ENCODE results near the gene SULT4A1.
"Not testable (repeated sequence)": the region's sequence is repeated elsewhere in the genome, so short reads cannot be mapped to it uniquely, and the experiment has no call there.

Gene SULT4A1

DNA sequence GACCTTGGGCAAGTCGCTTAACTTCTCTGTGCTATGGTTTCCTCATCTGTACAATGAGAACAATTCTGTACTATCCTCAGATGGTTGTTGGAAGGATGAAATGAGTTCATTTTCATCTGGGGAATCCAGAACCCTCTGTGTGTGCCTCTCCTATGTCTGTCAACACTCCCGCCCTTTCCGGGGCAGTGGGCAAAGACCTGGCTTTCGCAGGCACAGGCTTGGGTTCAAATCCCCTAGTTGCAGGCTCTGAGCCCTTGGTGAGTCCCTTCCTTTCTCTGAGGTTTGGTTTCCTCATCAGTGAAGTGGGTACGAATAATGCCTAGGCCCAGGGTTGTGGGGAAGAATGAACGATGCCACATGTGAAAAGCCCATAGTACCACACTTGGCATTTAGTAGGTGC is 23.5 kb upstream of the SULT4A1 start:
- DNase-seq, result no peak

DNA sequence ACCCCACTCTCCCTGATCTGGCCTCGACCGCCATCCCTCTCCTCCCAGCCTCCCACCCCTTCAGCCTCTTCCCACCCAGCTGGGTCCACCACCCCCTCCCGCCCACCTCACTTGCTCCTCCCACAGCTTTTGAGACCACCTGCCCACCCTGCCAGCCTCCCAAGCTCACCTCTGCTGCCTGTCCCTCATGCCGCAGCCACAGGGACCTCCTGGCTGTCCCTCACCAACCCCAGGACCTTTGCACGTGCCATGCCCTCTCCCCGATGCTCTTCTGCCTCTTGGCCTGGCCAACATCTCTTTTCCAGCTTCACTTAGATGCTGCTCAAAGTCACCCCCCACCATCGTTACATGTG is 23.0 kb upstream of the SULT4A1 start:
- no peak for DNase-seq

DNA sequence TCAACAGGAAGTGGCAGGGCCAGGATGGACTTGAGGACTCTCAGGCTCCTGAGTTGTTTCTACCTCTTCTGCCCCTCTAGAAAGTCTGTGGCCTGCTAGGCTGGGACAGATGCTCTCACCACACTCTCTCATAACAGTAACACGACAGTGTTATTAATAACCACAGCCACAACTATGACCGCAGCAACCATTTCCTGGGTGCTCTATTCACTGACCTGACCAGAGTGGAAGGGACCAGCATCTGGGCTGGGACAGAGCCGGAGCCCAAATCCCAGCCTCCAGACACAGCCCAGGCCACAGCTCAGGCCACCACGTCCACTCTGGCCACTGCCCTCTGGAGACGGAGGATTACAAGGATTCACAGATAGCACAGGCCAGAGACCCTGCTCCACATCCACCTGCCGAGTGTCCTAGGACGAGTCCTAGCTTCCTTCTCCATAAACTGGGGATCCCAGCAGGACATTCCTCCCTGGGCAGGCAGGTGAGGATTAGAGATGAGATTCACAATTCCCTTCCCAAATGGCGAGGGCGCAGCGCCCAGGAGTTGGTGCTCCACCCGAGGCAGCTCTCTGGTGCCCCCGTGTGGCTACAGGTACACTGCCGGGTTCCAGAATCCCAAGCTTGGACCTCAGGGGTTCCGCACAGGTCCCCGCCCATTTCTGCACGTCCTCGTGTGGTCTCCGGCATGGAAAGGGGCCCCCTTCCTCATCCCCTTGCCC is 22.4 kb upstream of the SULT4A1 start:
- peak; percentile 58 for DNase-seq

DNA sequence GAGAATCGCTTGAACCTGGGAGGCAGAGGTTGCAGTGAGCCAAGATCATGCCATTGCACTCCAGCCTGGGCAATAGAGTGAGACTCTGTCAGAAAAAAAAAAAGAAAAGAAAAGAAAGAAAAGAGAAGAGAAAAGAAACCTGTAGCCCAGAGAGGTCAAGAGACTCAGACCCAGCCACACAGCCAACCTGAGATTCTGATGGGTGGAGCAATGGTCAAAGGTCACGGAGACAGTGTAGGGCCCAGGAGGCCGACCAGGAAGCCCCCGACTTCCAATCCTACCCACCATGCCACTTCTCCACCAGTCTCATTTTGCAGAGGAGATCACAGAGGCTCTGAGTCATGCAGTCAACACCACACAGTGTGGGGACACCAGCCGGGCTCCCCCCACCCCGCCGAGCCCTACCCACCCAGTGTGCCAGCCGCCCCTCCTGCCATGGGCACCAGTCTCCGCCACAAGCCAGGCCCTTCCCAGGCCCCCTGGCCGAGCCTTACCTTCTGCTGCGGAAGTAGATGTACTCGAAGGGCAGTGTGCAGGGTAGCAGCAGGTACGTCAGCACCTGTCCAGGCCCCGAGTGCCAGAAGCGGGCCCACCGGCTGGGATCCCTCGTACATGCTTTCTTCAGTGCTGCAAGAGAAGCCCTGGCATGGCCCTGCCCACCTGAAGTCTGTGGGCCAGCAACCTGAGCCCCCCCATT is 21.6 kb upstream of the SULT4A1 start:
- no peak for DNase-seq

DNA sequence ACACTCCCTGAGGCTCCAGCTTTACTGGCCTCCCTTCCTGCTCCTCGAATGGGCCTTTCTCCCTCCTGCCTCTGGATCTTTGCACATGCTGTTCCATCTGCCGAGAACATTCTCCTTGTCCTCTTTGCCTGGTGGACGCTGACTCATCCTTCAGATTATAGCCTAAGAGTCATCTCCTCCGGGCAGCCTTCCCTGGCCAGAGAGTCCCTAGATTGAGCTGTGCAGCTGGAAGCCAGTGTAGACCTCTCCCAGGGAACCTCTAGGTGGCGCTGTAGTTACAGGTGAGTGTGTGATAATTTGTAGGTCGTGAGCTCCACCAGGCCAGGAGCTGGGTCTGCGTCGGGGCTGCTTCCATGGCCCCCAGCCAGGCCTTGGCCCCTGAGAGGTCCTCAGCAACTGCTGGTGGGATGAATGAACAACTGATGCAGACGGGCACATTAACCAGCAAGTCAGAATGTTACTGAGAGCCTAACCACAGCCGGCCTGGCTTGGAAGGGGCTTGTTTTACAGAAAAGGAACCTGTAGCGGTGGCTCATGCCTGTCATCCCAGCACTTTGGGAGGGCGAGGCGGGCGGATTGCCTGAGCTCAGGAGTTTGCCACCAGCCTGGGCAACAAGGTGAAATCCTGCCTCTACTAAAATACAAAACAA is 20.8 kb upstream of the SULT4A1 start:
- DNase-seq, result no peak

DNA sequence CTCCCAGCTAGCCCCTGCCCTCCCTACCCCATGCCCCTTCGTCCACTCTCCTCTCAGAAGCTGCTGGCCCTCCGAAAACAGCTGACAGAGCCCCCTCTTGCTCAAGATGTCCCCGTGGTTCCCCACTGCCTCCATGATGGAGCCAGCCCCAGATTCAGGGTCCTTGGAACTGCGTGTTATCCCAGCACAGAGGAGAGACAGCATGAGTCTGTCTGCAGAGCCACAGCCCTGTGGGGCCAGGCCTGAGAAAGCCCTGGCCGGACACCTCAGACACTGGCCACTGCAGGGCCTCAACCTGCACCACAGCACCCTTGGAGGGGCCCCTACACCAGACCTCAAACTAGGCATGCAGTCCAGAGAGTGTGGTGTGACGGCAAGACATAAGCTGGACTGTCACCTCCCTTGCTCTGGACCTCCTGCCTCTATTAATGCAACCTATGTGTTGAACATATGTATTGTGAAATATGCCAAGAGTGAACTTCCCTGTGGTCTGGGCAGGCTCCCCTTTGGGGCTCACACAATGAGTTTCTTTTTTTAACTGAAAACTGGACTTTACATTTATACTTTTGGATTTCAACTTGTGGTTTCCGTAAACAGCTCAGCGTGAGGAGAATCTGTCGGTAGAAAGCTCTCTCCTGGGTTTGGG is 19.9 kb upstream of the SULT4A1 start:
- no peak for DNase-seq

DNA sequence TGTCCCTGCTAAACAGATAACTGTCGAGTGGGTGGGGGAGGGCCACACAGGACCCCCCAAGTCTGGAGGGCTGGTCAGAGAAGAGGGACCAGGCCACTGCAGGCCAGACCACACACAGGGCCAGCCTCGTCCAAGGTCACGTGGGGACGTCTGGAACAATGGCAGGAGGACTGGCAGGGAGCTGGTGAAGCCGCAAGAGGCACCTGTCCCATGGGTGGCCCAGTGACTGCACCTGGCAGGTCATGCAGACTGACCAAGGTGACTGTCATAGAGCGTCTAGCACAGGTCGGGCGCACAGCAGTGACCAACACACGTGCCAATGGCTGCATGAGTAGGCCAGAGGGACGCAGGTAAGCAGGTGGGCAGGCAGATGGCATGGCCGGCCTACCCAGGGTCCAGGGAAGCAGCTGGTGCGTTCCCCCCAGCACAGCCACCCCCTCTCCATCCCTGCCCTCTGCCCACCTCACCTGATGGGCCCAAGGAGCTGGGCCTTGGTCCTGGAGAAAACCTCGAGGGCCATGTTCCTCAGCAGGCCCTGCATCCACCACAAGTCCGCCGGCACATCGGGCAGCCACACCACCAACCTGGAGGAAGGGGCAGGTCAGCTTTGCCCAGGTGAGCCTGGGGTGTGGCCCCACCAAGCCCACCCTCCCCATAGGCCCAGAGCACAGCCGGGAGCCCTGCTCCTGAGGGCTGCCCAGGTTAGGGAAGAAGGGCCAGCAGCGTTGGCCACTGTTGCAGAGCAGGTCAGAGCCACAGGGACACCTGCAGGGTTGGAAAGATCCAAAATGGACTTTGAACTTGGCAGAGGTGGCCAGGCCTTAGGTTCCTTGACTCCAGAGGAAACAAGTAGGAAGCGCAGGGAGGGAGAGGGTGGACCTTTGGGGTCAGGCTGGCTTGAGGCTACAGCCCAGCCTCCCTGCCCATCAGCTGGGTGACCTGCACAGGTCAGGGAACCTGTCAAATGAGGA is 19.1 kb upstream of the SULT4A1 start:
- DNase-seq, result no peak

DNA sequence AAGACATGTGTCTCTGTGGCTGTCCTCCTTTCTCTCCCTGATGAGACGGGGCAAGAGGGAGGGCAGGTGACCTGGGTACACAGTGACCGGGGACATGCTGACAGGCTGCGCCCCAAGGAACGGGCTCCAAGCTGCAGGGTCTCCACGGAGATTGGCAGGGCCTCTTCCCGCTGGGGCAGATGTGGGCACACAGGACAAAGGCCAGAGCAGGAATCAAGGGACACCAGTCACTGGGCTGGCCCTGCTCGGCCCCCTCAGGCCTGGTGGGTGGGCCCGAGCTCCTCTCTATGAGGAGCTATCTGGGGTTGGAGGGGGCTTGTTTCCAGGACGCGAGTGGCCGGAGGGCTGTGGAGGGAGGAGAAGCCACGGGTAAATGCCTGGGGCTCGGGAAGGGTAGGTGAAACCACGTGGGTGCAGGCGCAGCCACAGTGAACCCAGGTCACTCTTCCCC is 18.3 kb upstream of the SULT4A1 start:
- no peak for DNase-seq

DNA sequence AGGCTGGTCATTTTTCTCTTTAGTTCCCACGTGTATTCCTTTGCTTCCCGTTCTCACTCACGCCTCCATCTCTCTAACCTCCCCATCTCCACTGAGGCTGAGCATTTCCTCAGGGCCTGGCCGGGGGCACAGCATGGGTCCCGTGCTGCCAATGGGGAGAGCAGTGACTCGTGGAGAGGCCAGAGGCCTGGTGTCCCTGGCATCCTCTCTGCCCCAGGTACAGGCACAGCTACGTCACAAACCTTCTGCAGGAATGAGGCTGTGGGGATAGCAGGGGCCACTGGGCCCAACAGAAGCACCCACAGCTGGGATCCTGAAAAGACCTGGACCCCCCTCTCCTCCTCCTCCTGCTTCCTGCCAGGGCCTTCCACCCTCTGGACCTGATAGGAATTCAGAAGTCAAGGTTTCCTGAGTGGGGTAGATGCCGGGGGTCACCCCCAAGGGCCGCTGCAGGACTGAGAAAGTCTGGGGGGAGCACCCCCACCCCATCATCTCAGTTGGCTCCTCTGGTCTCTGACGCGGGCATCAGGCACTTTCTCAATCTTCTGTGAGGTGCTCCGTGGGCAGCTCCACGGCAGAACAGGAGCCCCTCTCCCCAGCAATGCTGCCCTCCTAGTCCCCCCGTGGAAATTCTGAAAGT is 17.7 kb upstream of the SULT4A1 start:
- DNase-seq, result no peak

DNA sequence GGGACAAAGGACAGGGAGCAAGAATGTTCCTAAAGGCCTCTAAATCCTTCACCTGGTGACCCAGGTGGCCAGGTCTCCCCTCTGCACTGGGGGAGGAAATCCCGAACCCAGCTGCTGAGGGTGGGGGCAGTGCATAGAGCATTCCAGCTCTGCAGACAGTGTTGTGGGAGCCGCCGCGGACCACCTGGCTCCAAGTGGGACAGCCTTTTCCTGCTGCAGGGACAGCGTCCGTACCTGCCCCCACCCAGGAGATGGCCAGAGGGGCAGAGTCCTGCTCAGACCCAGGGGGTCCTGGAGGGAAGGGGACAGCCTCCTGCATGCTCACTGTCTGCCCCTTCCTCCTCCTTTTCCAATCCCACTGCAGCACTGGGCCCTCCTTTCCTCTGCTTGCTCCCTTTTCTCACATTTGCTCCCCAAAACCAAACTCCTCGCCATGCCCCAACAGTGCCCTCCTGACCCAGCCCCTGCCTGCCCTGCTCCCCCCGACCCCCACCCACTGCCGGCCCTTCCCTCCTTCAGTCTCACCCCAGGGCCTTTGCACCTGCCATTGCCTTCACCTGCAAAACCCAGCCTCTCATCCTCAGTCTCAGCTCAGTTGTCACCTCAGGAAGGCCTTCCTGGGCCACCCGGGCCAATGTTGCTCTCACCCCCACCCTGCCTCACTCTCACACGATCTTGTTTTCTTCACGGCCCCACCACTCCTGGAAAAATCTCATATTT is 16.7 kb upstream of the SULT4A1 start:
- DNase-seq, result no peak

DNA sequence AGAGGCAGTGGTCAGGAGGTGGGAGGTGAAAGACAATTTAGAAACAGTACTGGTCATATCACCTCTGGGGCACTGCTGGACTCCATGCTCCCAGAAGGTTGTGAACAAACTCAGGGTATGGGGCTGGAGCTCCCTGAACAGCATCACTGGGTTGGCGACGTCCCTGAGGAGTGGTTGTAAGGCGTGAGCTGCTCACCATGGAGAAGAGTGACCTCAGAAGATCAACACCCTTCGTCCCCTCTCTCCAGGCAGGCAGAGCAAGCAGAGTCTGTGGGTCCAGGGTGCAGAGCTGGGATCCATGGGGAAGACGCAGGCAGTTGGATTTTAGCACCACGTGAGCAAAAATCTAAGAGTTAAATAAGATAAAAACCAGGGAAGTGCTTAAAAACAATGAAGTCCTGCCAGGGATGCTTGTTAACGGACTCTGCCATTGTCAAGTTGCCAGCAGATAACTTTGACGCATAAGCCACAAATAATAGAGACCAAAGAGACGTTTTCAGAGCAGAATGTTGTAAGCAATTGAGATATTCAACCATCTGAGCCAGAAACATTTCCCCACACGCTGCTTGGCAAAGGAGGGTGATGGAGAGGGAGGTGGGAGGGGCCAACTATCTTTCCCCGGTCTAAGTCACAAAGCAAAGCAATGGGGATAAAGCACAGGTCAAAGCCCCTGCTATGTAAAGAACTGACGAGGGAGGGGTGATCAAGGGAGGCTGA is 15.9 kb upstream of the SULT4A1 start:
- DNase-seq, result no peak

DNA sequence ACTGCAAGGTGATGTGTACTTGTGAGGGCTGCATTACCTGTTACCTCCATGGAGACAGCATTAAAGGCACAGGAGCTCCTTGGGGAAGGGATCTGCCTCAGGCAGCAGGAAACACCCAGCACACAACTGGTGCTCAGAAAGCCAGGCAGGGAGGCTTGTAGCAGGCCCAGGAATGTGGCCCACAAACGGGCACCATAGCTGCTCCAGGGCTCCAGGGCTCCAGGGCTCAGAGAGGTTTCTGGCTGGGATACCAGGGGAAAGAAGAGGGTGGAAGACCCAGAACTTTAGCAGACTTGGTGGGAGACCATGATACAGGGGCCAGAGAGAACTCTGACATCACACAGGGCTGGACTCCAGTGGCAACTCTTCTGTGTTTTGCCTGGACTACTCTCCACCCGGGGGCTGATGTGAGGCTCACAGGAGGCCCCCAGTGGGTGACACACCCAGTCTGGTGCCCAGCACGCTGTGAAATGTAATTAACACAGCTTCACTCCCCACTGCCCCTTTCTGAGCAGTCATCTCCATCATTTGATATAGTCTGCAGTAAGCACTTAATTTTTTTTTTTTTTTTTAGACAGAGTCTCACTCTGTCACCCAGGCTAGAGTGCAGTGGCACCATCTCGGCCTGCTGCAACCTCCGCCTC is 14.7 kb upstream of the SULT4A1 start:
- no peak for DNase-seq

DNA sequence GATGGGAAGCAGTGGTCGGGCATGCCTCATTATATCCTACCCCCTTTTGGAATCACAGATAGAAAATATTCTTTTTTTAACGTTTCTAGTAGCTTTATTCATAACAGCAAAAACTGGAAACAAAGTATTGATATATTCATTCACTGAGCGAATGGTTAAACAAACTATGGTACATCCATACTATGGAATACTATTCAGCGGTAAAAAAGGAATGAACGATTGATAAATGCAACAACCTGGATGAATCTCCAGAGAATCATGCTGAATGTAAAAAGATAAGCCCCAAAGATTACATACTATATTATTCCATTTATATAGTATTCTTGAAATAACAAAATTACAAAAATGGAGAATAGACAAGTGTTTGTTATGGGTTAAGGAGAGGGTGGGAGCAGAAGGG is 7.5 kb upstream of the SULT4A1 start:
- no peak for DNase-seq

DNA sequence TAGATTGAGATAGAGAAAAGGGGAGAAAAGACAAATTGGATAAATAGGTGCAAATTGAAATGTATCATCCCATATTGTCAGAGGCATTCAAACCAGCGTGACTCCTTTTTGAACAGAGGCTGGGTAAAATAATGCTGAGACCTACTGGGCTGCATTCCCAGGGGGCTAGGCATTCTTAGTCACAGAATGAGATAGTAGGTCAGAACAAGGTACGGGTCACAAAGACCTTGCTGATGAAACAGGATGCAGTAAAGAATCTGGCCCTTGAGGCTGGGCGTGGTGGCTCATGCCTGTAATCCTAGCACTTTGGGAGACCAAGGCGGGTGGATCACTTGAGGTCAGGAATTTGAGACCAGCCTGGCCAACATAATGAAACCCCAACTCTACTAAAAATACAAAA is 6.7 kb upstream of the SULT4A1 start:
- not testable (repeated sequence) for DNase-seq

DNA sequence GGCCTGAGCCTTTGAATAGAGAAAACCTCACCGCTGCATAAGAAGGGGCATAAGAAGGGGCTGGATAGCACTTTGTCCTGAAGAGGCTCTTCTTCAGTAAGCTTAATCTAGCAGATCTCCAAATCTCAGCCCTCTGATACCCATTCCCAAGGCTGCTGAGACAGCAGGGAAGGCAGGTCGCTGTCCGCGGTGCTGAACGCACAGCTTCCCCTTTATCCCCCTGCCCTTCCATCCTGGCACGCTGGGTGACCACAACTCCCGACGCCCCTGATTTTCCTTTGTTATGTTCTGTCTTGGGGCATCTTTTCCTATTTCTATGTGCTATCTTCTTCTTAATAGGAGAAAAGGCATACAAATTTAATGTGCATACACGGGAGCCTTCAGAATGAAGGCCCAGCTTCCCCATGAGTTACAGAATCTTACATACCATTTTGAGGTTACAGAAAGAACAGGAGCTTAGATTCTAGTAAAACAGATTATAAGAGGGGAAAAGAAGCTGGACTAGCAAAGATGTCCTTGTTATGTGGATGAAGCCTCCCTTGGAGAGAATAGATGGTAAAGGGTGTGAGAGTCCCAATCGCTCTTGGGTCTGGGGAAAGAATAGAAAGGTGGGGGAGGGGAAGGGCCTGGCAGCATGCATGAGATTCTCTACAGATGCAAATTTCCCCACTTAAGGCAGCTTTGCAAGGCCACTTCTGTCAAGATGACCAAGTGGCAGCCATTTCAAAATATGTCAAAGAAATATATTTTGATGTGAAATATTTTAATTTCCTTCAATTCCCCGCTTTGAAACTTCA is 5.7 kb upstream of the SULT4A1 start:
- peak; percentile 78 for DNase-seq

DNA sequence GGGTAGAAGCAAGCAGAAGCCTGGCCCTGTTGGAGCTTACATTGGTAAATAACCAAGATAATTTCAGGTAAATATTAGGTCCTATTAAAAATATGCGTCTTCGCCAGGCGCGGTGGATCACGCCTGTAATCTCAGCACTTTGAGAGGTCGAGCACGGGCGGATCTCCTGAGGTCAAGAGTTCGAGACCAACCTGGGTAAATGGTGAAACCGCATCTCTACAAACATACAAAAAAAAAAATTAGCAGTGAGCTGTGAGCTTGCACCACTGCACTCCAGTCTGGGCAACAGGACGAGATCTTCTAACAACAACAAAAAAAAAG is 529 bp upstream of the SULT4A1 start:
- DNase-seq, result no peak

DNA sequence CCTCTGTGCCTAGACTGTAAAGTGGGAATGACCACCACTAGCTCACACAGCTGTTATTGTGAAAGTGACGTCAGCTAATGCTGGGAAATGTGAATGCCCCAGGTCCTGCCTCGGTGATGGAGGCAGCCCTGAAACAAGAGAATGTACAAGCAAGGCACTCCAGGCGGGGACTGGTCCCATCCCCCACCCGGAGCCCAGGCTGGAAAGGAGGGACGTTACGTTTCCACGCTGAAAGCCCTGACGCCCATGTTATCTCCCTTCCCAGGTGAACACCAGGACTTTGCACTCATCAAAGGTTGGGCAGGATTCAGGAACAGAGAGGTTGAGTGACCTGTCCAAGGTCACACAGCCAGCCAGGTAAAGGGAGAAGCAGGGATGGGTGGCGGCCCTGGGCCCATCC is 784 bp downstream of the SULT4A1 start:
- no peak for DNase-seq

DNA sequence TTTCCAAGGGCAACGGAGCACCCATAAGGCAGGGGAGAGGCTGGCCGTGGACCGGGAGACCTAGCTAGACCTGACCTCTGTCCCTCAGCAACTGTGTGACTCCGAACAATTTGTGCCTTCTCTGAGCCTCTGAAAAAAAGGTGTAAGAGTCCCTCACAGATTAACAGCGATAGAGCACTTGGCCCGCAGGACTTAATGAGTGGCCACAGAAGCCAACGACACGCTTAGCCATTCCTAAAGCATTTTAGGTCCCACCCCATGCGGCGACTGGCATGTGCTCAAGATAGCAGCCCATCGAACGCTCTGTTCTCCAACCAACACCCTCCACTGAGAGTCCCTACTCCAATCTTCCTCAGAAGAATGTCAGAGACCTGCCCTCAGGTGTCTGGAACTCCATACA is 1.5 kb downstream of the SULT4A1 start:
- DNase-seq, result no peak

DNA sequence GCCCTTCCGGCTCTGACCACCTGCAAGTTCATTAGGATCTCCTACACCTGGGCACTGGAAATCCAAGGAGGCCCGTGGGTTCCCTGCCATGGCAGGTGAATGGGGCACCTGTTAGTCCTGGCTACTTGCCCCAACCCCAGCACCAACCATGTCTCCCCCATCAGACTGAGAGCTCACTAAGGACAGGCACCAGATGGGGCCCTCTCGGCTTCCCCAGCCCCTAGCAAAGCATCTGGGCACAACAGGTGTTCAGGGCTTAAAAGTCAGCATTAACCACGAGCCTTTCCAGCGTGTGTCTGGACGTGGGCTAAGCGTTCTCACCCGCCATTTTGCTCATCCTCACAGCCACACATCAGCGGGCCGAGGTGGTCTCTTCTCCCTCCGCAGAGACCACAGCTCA is 2.2 kb downstream of the SULT4A1 start:
- no peak for DNase-seq

Measured in left hindlimb (tissue), 1 donor.